ENCODE results near the gene FUBP1.
A peak's percentile ranks its signal among the peaks of the same experiment; 100 is the strongest.

- peak; percentile 26 for TF ChIP-seq POLR2AphosphoS5 (IDR thresholded peaks at IDR 0.05; ENCODE audit: insufficient read depth, low read depth, low read length)
- TF ChIP-seq CTCF (IDR thresholded peaks at IDR 0.05; ENCODE audit: extremely low read depth in 1 of 2, insufficient read depth in 1 of 2, low read depth in 1 of 2, low read length in 2 of 2), result no peak
- no peak for TF ChIP-seq MYC (IDR thresholded peaks at IDR 0.05; ENCODE audit: low read depth, low read length)
- TF ChIP-seq POLR2A (IDR thresholded peaks at IDR 0.05; ENCODE audit: low read depth, low read length), result no peak
- TF ChIP-seq EZH2 (IDR thresholded peaks at IDR 0.05; ENCODE audit: borderline replicate concordance, low read depth, low read length, severe bottlenecking), result no peak
- no peak for TF ChIP-seq FOS (IDR thresholded peaks at IDR 0.05; ENCODE audit: borderline replicate concordance, insufficient read depth, low read length)
- no peak for TF ChIP-seq JUN (IDR thresholded peaks at IDR 0.05; ENCODE audit: borderline replicate concordance, insufficient read depth, insufficient read length, low read depth)
- TF ChIP-seq MAX (IDR thresholded peaks at IDR 0.05; ENCODE audit: insufficient read depth, insufficient read length), result no peak
Measured at GRCh38 chr1:77975907-77976306, 3.0 kb downstream of the FUBP1 start.
